ENCODE measurements around the gene ICA1. TPM values are rescaled to one million over a fixed set of nuclear protein-coding genes. Genes with fewer than 3 reads are reported as not detected.

The ICA1 gene
- polyA plus RNA-seq, 3 donors: 3.2 to 7.0 (median 4.2) TPM

- TF ChIP-seq, protein P1, sequence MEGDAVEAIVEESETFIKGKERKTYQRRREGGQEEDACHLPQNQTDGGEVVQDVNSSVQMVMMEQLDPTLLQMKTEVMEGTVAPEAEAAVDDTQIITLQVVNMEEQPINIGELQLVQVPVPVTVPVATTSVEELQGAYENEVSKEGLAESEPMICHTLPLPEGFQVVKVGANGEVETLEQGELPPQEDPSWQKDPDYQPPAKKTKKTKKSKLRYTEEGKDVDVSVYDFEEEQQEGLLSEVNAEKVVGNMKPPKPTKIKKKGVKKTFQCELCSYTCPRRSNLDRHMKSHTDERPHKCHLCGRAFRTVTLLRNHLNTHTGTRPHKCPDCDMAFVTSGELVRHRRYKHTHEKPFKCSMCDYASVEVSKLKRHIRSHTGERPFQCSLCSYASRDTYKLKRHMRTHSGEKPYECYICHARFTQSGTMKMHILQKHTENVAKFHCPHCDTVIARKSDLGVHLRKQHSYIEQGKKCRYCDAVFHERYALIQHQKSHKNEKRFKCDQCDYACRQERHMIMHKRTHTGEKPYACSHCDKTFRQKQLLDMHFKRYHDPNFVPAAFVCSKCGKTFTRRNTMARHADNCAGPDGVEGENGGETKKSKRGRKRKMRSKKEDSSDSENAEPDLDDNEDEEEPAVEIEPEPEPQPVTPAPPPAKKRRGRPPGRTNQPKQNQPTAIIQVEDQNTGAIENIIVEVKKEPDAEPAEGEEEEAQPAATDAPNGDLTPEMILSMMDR (IDR thresholded peaks at IDR 0.05): no peak
- no CpG with 5 or more reads among the region's 6 CpGs for WGBS (ENCODE audit: insufficient coverage)
- no peaks in the 10 kb centered on the region for H3K79me2 ChIP-seq (ENCODE audit: insufficient read depth, low read length)
- no peak overlapping the region for H3K4me3 ChIP-seq (replicated peaks in 1 of 3; ENCODE audit: low read depth in 2 of 3, low read length in 3 of 3)
- intact Hi-C loops (cut with micrococcal nuclease): no loop called here
- Mint-ChIP-seq H3K27me3 (ENCODE audit: low read depth in 3 of 3) (no peaks in the 10 kb centered on the region), H3K4me1 (no peaks in the 10 kb centered on the region), H3K4me3 (no peak overlapping the region), H3K9me3 (no peaks in the 10 kb centered on the region), H3K27ac (no peak overlapping the region), H3K36me3 (peaks cover 0 to 9% of the 10 kb centered on the region in 2 donors)
- H3K27ac ChIP-seq (ENCODE audit: low read depth in 1 of 2, low read length in 2 of 2): no peak overlapping the region
- no peaks in the 10 kb centered on the region for H4K20me1 ChIP-seq (ENCODE audit: insufficient read depth, low read length)
- H2AFZ ChIP-seq (ENCODE audit: insufficient read depth, low read depth, low read length, poor library complexity, severe bottlenecking): no peak overlapping the region
- H3K9ac ChIP-seq (ENCODE audit: insufficient read depth, low read length, poor library complexity, severe bottlenecking): no peak overlapping the region
- H3K4me1 ChIP-seq (ENCODE audit: control insufficient read depth in 1 of 2, insufficient read depth in 2 of 2, low read length in 2 of 2): no peaks in the 10 kb centered on the region
- DNase-seq: no peak
- H3K9me3 ChIP-seq (replicated peaks in 1 of 2; ENCODE audit: control insufficient read depth in 1 of 2, insufficient read depth in 1 of 2, low read length in 2 of 2): no peaks in the 10 kb centered on the region
- H3K27me3 ChIP-seq (ENCODE audit: control insufficient read depth in 2 of 2, insufficient read depth in 2 of 2, low read length in 2 of 2): no peaks in the 10 kb centered on the region
- no peaks in the 10 kb centered on the region for H3K36me3 ChIP-seq (replicated peaks in 1 of 2; ENCODE audit: control insufficient read depth in 1 of 2, insufficient read depth in 2 of 2, low read length in 2 of 2)
- H3K4me2 ChIP-seq (replicated peaks; ENCODE audit: extremely low read depth, low read length, poor library complexity, severe bottlenecking): no peak overlapping the region
These were observed 32.9 kb downstream of the ICA1 start for GRCh38 chr7:8228766-8229674.

DNA sequence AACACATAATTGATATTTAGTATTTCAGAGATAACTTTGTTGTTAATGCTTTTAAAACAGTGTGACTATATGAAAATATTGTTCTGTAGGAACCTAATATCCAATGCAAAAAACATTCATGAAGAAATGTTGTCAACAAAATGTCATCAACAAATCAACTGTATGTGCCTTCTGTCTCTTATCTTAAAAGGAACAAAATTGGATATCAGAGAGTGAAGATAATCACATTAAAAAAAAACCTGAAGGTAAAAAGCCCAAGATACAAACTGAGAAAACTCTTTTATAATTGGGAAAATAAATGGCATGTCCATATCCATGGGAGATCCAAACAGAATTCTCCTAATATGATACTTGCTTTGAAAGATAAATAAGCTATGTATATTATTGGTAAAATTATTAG is 33.9 kb downstream of the ICA1 start:
- Mint-ChIP-seq H3K27me3 (ENCODE audit: low read depth in 3 of 3) (no peaks in the 10 kb centered on the region), H3K9me3 (no peaks in the 10 kb centered on the region), H3K36me3 (peaks cover 0 to 9% of the 10 kb centered on the region in 2 donors), H3K4me3 (no peak overlapping the region), H3K27ac (no peak overlapping the region), H3K4me1 (no peaks in the 10 kb centered on the region)
- Histone ChIP-seq H2AFZ (ENCODE audit: insufficient read depth, low read depth, low read length, poor library complexity, severe bottlenecking) (no peak overlapping the region), H3K4me1 (ENCODE audit: control insufficient read depth in 1 of 2, insufficient read depth in 2 of 2, low read length in 2 of 2) (no peaks in the 10 kb centered on the region), H3K4me3 (replicated peaks in 1 of 3; ENCODE audit: low read depth in 2 of 3, low read length in 3 of 3) (no peak overlapping the region), H3K4me2 (replicated peaks; ENCODE audit: extremely low read depth, low read length, poor library complexity, severe bottlenecking) (no peak overlapping the region), H3K36me3 (replicated peaks in 1 of 2; ENCODE audit: control insufficient read depth in 1 of 2, insufficient read depth in 2 of 2, low read length in 2 of 2) (no peaks in the 10 kb centered on the region), H3K27me3 (ENCODE audit: control insufficient read depth in 2 of 2, insufficient read depth in 2 of 2, low read length in 2 of 2) (no peaks in the 10 kb centered on the region), H3K27ac (ENCODE audit: low read depth in 1 of 2, low read length in 2 of 2) (no peak overlapping the region), H4K20me1 (ENCODE audit: insufficient read depth, low read length) (no peaks in the 10 kb centered on the region), H3K9me3 (replicated peaks in 1 of 2; ENCODE audit: control insufficient read depth in 1 of 2, insufficient read depth in 1 of 2, low read length in 2 of 2) (no peaks in the 10 kb centered on the region), H3K9ac (ENCODE audit: insufficient read depth, low read length, poor library complexity, severe bottlenecking) (no peak overlapping the region), H3K79me2 (ENCODE audit: insufficient read depth, low read length) (no peaks in the 10 kb centered on the region)
- intact Hi-C loops (cut with micrococcal nuclease): no loop called here
- no peak for DNase-seq
- TF ChIP-seq, protein P1 (IDR thresholded peaks at IDR 0.05): no peak
